ENCODE measurements around the gene LGALS7.

DNA sequence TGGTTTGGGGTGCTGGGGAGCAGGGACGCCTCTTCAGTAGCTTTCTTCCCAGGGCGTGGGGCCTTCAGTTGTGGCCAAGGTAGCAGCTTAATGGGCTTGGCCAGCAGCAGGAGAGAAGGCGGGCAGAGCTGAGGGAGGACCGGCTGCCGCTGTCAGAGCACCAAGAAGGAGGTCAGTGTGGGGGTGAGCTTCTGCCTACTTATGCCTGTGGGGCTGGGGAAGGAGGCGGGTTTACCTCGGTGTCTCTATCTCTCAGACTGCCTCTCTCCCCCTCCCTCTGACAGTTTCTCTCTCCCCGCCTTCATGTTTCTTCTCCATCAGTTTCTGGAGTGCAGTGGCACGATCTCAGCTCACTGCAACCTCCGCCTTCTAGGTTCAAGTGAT, 29.0 kb downstream of the LGALS7 start, which contains the start of gene CAPN12:
- TF ChIP-seq, protein P1, sequence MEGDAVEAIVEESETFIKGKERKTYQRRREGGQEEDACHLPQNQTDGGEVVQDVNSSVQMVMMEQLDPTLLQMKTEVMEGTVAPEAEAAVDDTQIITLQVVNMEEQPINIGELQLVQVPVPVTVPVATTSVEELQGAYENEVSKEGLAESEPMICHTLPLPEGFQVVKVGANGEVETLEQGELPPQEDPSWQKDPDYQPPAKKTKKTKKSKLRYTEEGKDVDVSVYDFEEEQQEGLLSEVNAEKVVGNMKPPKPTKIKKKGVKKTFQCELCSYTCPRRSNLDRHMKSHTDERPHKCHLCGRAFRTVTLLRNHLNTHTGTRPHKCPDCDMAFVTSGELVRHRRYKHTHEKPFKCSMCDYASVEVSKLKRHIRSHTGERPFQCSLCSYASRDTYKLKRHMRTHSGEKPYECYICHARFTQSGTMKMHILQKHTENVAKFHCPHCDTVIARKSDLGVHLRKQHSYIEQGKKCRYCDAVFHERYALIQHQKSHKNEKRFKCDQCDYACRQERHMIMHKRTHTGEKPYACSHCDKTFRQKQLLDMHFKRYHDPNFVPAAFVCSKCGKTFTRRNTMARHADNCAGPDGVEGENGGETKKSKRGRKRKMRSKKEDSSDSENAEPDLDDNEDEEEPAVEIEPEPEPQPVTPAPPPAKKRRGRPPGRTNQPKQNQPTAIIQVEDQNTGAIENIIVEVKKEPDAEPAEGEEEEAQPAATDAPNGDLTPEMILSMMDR (conservative IDR thresholded peaks at IDR 0.05; ENCODE audit: low read length) = no peak
- TF ChIP-seq EZH2phosphoT487 (IDR thresholded peaks at IDR 0.05; ENCODE audit: borderline replicate concordance) = no peak

Data from Loucy (cell line).